NCI-H69 (cell line): Measurements from ENCODE around the gene RLF.
A peak's percentile ranks its signal among the peaks of the same experiment; 100 is the strongest.

Experiments
- DNase-seq: peaks from one replicate; lab custom pipeline; 2025; lab: John Stamatoyannopoulos, UW

The RLF gene

GRCh38 chr1:40243351-40243750 is 82.2 kb downstream of the RLF start:
- no peak for DNase-seq

GRCh38 chr1:40244138-40244744 is 83.1 kb downstream of the RLF start:
- DNase-seq, result no peak

GRCh38 chr1:40245686-40246085 is 84.5 kb downstream of the RLF start:
- no peak for DNase-seq

- DNase-seq, result no peak
Observed at GRCh38 chr1:40247655-40248054, 86.5 kb downstream of the RLF start, which contains the start of gene TMCO2. TSS of gene TMCO2 (plus strand) at chr1:40247937. CDS start at chr1:40247994, 57 bp downstream.

GRCh38 chr1:40248412-40248811 is 87.2 kb downstream of the RLF start:
- DNase-seq, result no peak

GRCh38 chr1:40251456-40251855 is 90.3 kb downstream of the RLF start:
- DNase-seq, result no peak

GRCh38 chr1:40252601-40253000 is 91.4 kb downstream of the RLF start:
- no peak for DNase-seq

- no peak for DNase-seq
Observed at GRCh38 chr1:40255231-40255630, 94.0 kb downstream of the RLF start.

GRCh38 chr1:40256401-40257084 is 95.4 kb downstream of the RLF start:
- no peak for DNase-seq

- peak; percentile 67 for DNase-seq
Observed at GRCh38 chr1:40257313-40257687, 96.1 kb downstream of the RLF start.

GRCh38 chr1:40257688-40258444 is 96.7 kb downstream of the RLF start, which contains the start of gene ZMPSTE24:
TSS of gene ZMPSTE24 (plus strand) at chr1:40258236. CDS start at chr1:40258272, 36 bp downstream.
- peak; percentile 96 for DNase-seq

GRCh38 chr1:40258445-40258769 is 97.2 kb downstream of the RLF start:
- peak; percentile 35 for DNase-seq

GRCh38 chr1:40264354-40264781 is 103.2 kb downstream of the RLF start:
- DNase-seq, result no peak

GRCh38 chr1:40265298-40265697 is 104.1 kb downstream of the RLF start:
- DNase-seq, result no peak

- no peak for DNase-seq
Observed at GRCh38 chr1:40265919-40266318, 104.7 kb downstream of the RLF start.

GRCh38 chr1:40266786-40267535 is 105.8 kb downstream of the RLF start:
- DNase-seq, result no peak

- no peak for DNase-seq
Observed at GRCh38 chr1:40267767-40268187, 106.6 kb downstream of the RLF start.

- no peak for DNase-seq
Observed at GRCh38 chr1:40268211-40268610, 107.0 kb downstream of the RLF start.

GRCh38 chr1:40270152-40270834 is 109.1 kb downstream of the RLF start:
- DNase-seq, result no peak

GRCh38 chr1:40272653-40273213 is 111.5 kb downstream of the RLF start:
- DNase-seq, result no peak

- DNase-seq, result no peak
Observed at GRCh38 chr1:40273547-40274166, 112.5 kb downstream of the RLF start.
